A673 (cell line): Measurements from ENCODE around the gene PSMC4. TPM values are rescaled to one million over a fixed set of nuclear protein-coding genes. Genes with fewer than 3 reads are reported as not detected.

Experiments
- BruUV-seq: library from RNA; stranded (reverse); fragments of 400-500 nt; replicated peaks from 2 replicates; lab custom pipeline; 2021; lab: Mats Ljungman, UMichigan
- CTCF ChIA-PET: fragments of 300-600 bp; sonication (Branson Sonifier 250); formaldehyde crosslinking; loops from one replicate; lab custom pipeline; 2022; ENCODE audit warnings: antibody characterized with exemption; lab: Charles Lee
- POLR2A ChIA-PET: fragments of 300-600 bp; sonication (Branson Sonifier 250); formaldehyde crosslinking; loops from one replicate; lab custom pipeline; 2022; ENCODE audit warnings: antibody characterized with exemption; ENCODE audit not compliant: low non-redundant PET; lab: Charles Lee
- DNase-seq: peaks from one replicate; pipeline ENCODE4 v3.0.0-alpha.2; 2015; ENCODE audit warnings: low spot score
- H3K27ac ChIP-seq: fragments of 200-600 bp; sonication (generic); 2 replicates; pipeline ENCODE4 v1.5.1; 2016; ENCODE audit warnings: mixed run types, low read depth, mild to moderate bottlenecking, mixed read lengths, antibody characterized with exemption, low read length; ENCODE audit not compliant: poor library complexity, severe bottlenecking
- H3K27me3 ChIP-seq: fragments of 200-600 bp; sonication (generic); replicated peaks from 2 replicates; pipeline ENCODE4 v1.6.1; 2017; ENCODE audit warnings: mixed run types, low read depth, mild to moderate bottlenecking, mixed read lengths, antibody characterized with exemption, low read length; ENCODE audit not compliant: insufficient read depth, poor library complexity
- H3K36me3 ChIP-seq: fragments of 200-600 bp; sonication (generic); 2 replicates; pipeline ENCODE4 v1.6.1; 2016; ENCODE audit warnings: mixed run types, mild to moderate bottlenecking, mixed read lengths, antibody characterized with exemption, low read length; ENCODE audit not compliant: insufficient read depth, poor library complexity, severe bottlenecking
- H3K4me1 ChIP-seq: fragments of 200-600 bp; sonication (generic); 2 replicates; pipeline ENCODE4 v1.6.1; 2017; ENCODE audit warnings: mixed run types, mild to moderate bottlenecking, mixed read lengths, antibody characterized with exemption, low read length; ENCODE audit not compliant: insufficient read depth, poor library complexity, severe bottlenecking
- H3K4me3 ChIP-seq: fragments of 200-600 bp; sonication (generic); 2 replicates; pipeline ENCODE4 v1.5.1; 2016; ENCODE audit warnings: low read depth, mixed run types, mild to moderate bottlenecking, mixed read lengths, low read length; ENCODE audit not compliant: poor library complexity, severe bottlenecking
- H3K9me3 ChIP-seq: fragments of 200-600 bp; sonication (generic); 2 replicates; pipeline ENCODE4 v1.6.1; 2016; ENCODE audit warnings: mixed run types, low read depth, mild to moderate bottlenecking, mixed read lengths, antibody characterized with exemption, low read length; ENCODE audit not compliant: poor library complexity, severe bottlenecking
- EZH2 ChIP-seq: fragments of 200-600 bp; sonication (generic); IDR thresholded peaks from 2 replicates; pipeline ENCODE4 v1.6.1; 2017; ENCODE audit warnings: borderline replicate concordance, low read depth, mild to moderate bottlenecking, mixed read lengths, antibody characterized with exemption, low read length; ENCODE audit not compliant: poor library complexity, severe bottlenecking
- intact Hi-C: fragments of 100-400 bp; cut with micrococcal nuclease; formaldehyde crosslinking; loops from one replicate; pipeline ENCODE4 v1.10.0; 2022; ENCODE audit not compliant: unreplicated experiment
- total RNA-seq: library from RNA; stranded (reverse); gene quantifications from 2 replicates; pipeline ENCODE4 v1.2.3, GENCODE V29; 2021
- TF ChIP-seq, protein P1 (sequence below): fragments of 300-800, 200-600 bp; sonication (generic); conservative IDR thresholded peaks from 2 replicates; pipeline ENCODE4 v1.5.1; 2017; ENCODE audit warnings: low read depth, mild to moderate bottlenecking, antibody characterized with exemption, low read length, moderate library complexity, mixed read lengths

Gene PSMC4
- total RNA-seq, 1 experiment from 2014 or later: 291 TPM

DNA sequence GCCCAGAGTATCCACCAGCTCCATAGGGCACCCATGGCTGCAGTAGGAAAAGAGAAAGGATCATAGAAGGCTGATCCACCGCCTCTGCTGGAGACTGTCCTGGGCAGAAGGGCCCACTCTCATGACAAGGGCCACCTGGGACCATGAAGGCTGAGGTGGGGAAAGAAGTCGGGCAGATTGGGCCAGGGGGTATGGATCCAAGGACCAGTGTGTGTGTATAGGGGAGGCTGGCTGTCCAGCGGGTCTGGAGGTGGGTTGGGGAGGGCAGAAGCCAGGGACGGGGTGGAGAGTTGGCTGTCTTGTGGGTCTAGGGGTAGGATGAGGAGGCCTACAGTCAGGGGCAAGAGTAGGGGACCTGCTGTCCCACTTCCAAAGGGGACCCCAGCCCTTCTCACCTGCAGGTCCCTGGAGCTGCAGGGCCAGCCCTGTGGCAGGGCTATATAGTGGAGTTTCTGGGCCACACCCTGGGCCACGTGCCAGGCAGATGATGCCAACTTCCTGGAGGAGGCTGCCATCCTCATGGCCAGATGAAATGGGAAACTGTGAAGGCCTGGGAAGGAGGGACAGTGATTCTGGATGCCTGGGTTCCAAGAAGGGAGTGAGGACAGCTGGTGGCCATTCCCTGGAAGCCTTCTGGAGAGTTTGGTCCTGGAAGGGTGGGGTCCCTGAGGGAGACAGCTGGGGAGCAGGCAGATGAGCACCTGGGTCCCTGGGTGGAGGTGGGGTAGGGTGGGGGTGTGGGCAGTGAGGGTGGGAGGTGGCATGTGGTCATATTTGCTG lies 36.2 kb upstream of the PSMC4 start, which contains the start of gene FCGBP:
FCGBP (minus strand) TSS at position 51 of the 780 bp plus-strand sequence.
- ChIA-PET CTCF (no interaction called here), POLR2A (no interaction called here)
- Histone ChIP-seq H3K36me3 (no peaks in the 10 kb centered on the region), H3K4me1 (peaks cover 21% of the 10 kb centered on the region), H3K27ac (no peak within 1 kb of the TSS), H3K4me3 (no peak within 1 kb of the TSS), H3K9me3 (peaks cover 4% of the 10 kb centered on the region), H3K27me3 (no peaks in the 10 kb centered on the region)
- intact Hi-C loops: no loop called here
- TF ChIP-seq, protein P1, sequence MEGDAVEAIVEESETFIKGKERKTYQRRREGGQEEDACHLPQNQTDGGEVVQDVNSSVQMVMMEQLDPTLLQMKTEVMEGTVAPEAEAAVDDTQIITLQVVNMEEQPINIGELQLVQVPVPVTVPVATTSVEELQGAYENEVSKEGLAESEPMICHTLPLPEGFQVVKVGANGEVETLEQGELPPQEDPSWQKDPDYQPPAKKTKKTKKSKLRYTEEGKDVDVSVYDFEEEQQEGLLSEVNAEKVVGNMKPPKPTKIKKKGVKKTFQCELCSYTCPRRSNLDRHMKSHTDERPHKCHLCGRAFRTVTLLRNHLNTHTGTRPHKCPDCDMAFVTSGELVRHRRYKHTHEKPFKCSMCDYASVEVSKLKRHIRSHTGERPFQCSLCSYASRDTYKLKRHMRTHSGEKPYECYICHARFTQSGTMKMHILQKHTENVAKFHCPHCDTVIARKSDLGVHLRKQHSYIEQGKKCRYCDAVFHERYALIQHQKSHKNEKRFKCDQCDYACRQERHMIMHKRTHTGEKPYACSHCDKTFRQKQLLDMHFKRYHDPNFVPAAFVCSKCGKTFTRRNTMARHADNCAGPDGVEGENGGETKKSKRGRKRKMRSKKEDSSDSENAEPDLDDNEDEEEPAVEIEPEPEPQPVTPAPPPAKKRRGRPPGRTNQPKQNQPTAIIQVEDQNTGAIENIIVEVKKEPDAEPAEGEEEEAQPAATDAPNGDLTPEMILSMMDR: no peak
- no peak for TF ChIP-seq EZH2
- no peak for DNase-seq
- no TSS peak for BruUV-seq

DNA sequence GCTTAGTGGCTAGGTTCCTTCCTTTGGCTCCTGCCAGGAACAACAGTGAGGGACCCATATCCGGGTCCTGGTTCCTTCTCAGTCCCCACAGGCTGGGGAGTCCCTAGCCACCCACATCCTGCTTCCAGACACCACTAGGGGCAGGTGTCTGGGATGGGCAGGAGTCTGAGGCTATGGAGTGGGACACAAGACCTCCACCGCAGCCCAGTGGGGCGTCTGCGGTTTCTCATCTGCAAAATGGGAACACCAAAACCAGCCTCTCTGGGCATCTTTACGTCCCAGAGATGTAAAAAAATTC lies 35.7 kb upstream of the PSMC4 start:
- Histone ChIP-seq H3K36me3 (no peaks in the 10 kb centered on the region), H3K4me1 (peaks cover 23% of the 10 kb centered on the region), H3K9me3 (peaks cover 5% of the 10 kb centered on the region), H3K27ac (no peak overlapping the region), H3K27me3 (no peaks in the 10 kb centered on the region), H3K4me3 (no peak overlapping the region)
- intact Hi-C loops: no loop called here
- BruUV-seq: no TSS peak
- TF ChIP-seq, protein P1: no peak
- no peak for TF ChIP-seq EZH2
- CTCF ChIA-PET: no interaction called here
- no peak for DNase-seq
- POLR2A ChIA-PET: no interaction called here

DNA sequence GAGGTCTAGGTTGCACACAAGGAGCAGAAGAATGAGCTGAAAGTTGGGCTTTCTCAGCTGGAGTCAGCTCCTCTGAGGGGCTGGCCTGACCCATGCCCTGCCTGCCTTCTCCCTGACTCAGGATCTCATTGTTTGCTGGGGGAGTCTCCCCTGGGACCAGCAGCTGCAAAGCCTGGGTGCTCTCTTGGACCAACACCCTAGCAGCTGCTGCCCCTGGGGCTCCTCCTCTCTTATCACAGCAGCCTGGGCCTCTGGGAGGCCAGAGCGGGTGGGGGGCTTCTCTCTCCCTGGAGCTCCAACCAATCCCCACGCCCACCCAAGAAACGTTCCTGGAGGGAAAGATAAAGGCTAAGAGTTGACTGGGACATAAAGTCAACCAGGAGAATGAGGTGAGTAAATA lies 34.9 kb upstream of the PSMC4 start:
- TF ChIP-seq, protein P1: no peak
- no peak for TF ChIP-seq EZH2
- CTCF ChIA-PET: no interaction called here

More for the DNA sequence above, 34.9 kb upstream of the PSMC4 start:
- no peak for DNase-seq
- Histone ChIP-seq H3K36me3 (no peaks in the 10 kb centered on the region), H3K4me1 (peaks cover 30% of the 10 kb centered on the region), H3K27me3 (no peaks in the 10 kb centered on the region), H3K9me3 (peaks cover 8% of the 10 kb centered on the region), H3K4me3 (no peak overlapping the region), H3K27ac (peak overlapping the region; percentile 63)
- no TSS peak for BruUV-seq
- intact Hi-C loops: no loop called here
- POLR2A ChIA-PET: no interaction called here
